Activated CD8-positive, alpha-beta memory T cell treated with anti-CD3 and anti-CD28 coated beads, Interleukin-2, amount 50 U/mL, for 1 hour (primary cell): Measurements from ENCODE around the gene LRRC3B.

ENCODE experiments used
- DNase-seq: peaks from one replicate; pipeline ENCODE4 v3.0.0-alpha.2; 2020; ENCODE audit errors: extremely low read depth

Gene LRRC3B

GRCh38 chr3:26708501-26708900 is 85.9 kb downstream of the LRRC3B start:
- DNase-seq: no peak

DNA sequence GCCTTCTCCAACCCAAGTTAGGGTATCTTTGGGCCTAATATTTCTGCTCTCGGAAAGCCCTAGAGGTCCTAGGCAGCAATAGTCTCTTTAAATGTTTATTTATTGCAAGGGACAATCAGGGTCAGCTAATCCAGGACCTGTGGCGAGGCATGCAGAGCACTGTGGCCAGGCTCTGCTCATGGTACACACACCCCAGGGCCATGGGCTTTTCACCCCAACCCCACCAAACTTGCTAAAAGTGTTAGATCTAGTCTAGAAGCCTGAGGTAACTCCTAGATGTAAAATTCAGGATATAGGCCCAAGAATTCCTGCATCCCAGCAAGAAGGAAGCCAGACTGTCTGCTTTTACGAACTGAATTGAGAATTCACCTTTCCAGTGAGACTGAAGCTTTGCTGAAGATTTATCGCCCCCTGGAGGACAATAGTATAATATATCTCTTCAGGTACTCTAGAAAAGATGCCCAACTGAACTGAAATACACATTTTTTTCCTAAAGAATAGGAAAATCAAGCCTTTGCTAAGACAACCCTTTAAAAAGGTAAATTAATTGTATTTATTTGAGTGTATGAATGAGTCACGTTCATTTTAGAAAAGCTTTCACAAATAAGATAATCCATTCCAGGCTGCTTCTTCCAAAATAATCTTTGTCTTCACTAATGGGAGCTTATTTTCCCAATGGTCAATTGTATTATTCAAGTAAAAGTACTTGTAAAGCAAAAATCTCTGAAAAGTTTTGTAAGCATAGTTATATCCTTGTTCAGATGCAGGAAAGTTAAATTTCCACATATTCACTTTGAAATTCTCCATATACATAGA is 89.8 kb downstream of the LRRC3B start:
- no peak for DNase-seq

DNA sequence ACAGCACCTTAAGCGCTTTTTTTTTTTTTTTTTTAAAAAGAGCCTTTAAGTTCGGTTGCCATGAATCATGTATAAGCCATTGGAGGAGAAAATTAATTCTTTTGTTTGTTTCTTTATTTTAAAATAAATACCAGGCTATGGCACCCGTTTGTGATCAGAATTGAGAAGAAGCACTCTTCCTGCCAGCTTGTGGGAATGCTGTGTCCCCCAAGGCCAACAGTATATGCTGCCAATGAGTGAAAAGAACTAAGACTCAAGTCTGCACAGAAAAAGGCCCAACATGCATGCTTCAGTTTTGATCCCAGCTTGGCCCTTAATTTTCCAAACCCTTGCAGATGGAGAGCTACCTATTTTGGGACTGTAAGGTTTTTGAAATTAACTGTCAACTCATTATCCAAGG is 90.5 kb downstream of the LRRC3B start:
- DNase-seq: no peak

DNA sequence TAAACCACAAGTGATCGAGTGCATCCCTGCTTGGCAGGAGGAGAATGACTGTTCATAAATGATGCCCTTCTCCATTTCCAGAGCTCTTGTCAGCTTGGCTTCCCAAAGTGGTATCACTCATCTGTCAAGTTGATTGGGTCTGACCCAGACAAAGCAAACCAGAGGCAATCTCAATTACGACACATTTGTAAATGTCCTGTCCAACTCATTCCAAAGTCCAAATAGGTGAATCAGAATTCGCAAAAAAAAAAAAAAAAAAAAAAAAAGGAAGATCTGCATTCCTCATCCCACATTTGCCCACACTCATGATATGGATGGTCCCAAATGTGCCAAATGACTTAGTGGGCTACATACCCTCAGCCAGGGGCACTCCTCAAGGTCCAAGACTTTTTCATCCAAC is 91.9 kb downstream of the LRRC3B start:
- DNase-seq: no peak

DNA sequence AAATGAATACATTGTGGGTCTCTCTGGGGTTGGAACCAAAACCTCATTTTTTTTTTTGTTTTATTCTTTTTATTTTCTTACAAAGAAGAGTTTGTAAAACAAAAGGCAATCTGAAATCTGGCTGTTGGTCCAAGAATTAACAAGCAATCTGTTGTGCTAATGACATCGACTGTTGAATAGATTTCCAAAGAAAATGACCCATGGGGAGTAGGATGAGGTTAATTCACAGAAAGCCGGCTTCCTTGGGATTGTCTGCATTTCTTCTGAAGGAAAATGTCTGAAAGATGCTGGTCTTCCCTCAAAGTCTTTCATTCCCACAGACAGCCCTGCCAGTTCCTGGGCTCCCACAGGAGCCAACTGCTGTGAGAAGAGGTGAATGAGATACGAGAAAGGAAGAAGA is 92.9 kb downstream of the LRRC3B start:
- no peak for DNase-seq

- no peak for DNase-seq
Measured at GRCh38 chr3:26718315-26718714, 95.7 kb downstream of the LRRC3B start.

- DNase-seq: no peak
Measured at GRCh38 chr3:26719134-26719533, 96.6 kb downstream of the LRRC3B start.

DNA sequence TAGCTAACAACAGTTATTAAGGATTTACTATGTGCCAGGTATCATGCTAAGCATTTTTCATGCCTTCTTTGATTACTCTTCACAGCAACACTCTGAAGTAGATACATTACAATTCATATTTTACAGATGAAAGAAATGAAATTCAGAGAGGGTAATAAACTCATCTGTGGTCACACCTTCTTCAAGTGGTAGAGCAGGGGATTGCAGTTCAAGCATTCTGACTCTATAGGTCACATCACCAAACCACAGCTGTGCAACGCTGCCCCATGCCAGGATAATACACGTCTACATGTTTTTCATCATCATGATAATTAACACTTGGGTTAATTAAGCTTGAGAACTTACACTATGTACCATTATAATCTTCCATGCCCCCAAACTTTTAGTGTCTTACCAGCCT is 98.5 kb downstream of the LRRC3B start:
- DNase-seq: no peak

- DNase-seq: no peak
Measured at GRCh38 chr3:26731843-26732242, 109.3 kb downstream of the LRRC3B start.

GRCh38 chr3:26750263-26750662 is 127.7 kb downstream of the LRRC3B start:
- no peak for DNase-seq

GRCh38 chr3:26752466-26752865 is 129.9 kb downstream of the LRRC3B start:
- no peak for DNase-seq

DNA sequence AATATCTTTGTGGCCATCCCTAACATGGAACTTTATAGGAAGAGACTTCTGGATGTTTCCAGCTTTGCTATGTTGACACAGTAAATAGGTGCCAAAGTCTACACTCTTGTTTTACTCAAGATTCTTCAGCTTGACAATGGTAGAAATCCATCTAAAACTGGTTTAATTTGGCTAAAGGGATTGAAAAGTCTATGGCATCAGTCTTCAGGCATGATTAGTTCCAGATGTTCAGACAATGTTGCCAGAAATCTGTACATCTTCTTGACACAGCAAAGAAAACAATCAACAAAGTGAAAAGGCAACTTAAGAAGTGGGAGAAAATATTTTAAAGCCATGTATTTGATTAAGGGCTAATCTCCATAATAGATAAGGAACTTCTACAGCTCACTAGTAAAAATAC is 130.5 kb downstream of the LRRC3B start:
- DNase-seq: no peak

DNA sequence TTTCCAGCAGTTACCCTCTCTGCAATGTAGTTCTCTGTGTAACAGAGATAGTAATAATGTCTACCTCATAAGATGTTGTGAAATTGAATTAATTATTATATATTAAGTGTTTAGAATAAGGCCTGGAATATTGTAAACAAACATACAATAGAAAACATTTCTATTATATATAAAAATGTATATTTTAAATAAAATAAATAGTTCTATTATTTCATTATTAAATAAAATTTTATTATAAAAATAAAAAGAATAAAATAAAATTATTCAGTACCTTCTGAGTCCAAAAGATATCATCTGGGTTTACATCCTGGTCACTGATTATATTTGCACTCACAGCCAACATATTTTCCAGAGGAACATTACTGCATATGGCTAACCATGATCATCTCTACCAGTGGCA is 135.4 kb downstream of the LRRC3B start:
- DNase-seq: no peak
